T1000 (cell line): ENCODE measurements around the gene GAGE12F.
"Not testable (repeated sequence)": the region's sequence is repeated elsewhere in the genome, so short reads cannot be mapped to it uniquely, and the experiment has no call there.

Source experiments
- DNase-seq: peaks from one replicate; lab custom pipeline; 2025; ENCODE audit warnings: mixed read lengths; lab: John Stamatoyannopoulos, UW

GAGE12F gene, protein sequence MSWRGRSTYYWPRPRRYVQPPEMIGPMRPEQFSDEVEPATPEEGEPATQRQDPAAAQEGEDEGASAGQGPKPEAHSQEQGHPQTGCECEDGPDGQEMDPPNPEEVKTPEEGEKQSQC

GRCh38 chrX:49560542-49560941, at the start of gene GAGE12F:
GAGE12F (plus strand) TSS chrX:49560842; CDS start chrX:49561997, 1,155 bp downstream.
- DNase-seq = not testable (repeated sequence)

DNA sequence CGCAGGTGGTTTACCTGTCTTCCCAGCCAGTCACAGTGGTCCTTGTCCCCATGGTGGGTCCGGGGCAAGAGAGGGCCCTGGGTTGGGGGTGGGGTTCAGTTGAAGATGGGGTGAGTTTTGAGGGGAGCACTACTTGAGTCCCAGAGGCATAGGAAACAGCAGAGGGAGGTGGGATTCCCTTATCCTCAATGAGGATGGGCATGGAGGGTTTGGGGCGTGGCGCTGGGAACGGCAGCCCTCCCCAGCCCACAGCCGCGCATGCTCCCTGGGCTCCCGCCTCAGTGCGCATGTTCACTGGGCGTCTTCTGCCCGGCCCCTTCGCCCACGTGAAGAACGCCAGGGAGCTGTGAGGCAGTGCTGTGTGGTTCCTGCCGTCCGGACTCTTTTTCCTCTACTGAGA, 28.8 kb upstream of the GAGE12F start, which contains the start of gene GAGE12C:
GAGE12C (plus strand) TSS at position 301 of the 400 bp plus-strand sequence. CDS start 1,155 bp downstream, outside the sequence.
- DNase-seq = not testable (repeated sequence)

DNA sequence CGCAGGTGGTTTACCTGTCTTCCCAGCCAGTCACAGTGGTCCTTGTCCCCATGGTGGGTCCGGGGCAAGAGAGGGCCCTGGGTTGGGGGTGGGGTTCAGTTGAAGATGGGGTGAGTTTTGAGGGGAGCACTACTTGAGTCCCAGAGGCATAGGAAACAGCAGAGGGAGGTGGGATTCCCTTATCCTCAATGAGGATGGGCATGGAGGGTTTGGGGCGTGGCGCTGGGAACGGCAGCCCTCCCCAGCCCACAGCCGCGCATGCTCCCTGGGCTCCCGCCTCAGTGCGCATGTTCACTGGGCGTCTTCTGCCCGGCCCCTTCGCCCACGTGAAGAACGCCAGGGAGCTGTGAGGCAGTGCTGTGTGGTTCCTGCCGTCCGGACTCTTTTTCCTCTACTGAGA, 19.2 kb upstream of the GAGE12F start, which contains the start of gene GAGE12D:
GAGE12D (plus strand) TSS at position 301 of the 400 bp plus-strand sequence. CDS start 1,155 bp downstream, outside the sequence.
- not testable (repeated sequence) for DNase-seq

GRCh38 chrX:49550989-49551388, 9.7 kb upstream of the GAGE12F start, which contains the start of gene GAGE12E:
GAGE12E (plus strand) TSS chrX:49551289; CDS start chrX:49552444, 1,155 bp downstream.
- DNase-seq = not testable (repeated sequence)

DNA sequence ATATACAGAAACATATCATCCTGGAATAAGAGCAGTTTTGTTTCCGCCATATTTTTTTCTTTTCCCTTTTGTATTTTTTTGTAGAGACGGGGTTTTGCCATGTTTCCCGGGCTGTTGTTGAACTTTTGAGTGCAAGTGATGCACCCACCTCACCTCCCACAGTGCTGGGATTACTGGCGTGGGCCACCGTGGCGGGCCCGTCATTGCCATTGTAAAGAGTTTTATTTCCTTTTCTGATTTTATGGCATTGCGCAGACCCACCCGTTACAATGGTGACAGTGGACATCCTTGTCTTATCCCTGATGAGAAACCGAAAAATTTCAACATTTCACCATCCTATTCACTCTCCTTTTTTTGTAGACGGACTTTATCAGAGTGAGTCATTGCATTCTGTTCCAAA, 8.1 kb downstream of the GAGE12F start:
- not testable (repeated sequence) for DNase-seq

DNA sequence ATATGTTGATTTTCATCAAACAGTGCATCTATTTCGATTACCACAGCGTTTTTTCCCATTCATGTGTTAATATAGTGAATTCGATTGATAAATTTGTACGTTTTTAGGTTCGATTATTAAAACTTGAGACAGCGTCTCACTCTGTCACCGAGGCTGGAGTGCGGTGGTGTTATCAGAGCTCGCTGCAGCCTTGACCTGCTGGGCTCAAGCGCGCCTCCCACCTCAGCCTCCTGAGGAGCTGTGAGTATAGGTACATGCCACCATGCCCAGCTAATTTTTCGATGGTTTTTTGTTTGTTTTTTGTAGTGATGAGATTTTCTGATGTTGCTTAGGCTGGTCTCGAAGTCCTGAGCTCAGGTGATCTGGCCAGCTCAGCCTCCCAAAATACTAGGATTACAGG, 8.5 kb downstream of the GAGE12F start:
- DNase-seq = not testable (repeated sequence)

DNA sequence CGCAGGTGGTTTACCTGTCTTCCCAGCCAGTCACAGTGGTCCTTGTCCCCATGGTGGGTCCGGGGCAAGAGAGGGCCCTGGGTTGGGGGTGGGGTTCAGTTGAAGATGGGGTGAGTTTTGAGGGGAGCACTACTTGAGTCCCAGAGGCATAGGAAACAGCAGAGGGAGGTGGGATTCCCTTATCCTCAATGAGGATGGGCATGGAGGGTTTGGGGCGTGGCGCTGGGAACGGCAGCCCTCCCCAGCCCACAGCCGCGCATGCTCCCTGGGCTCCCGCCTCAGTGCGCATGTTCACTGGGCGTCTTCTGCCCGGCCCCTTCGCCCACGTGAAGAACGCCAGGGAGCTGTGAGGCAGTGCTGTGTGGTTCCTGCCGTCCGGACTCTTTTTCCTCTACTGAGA, 9.5 kb downstream of the GAGE12F start, which contains the start of gene GAGE12G:
GAGE12G (plus strand) TSS at position 301 of the 400 bp plus-strand sequence. CDS start 1,155 bp downstream, outside the sequence.
- DNase-seq = not testable (repeated sequence)

- not testable (repeated sequence) for DNase-seq
Measured at GRCh38 chrX:49579649-49580048, 19.0 kb downstream of the GAGE12F start, which contains the start of gene GAGE12H. GAGE12H (plus strand) TSS chrX:49579949; CDS start chrX:49581104, 1,155 bp downstream.

GRCh38 chrX:49589196-49589595, 28.6 kb downstream of the GAGE12F start, which contains the start of gene GAGE2A:
GAGE2A (plus strand) TSS chrX:49589496; CDS start chrX:49590651, 1,155 bp downstream.
- not testable (repeated sequence) for DNase-seq

DNA sequence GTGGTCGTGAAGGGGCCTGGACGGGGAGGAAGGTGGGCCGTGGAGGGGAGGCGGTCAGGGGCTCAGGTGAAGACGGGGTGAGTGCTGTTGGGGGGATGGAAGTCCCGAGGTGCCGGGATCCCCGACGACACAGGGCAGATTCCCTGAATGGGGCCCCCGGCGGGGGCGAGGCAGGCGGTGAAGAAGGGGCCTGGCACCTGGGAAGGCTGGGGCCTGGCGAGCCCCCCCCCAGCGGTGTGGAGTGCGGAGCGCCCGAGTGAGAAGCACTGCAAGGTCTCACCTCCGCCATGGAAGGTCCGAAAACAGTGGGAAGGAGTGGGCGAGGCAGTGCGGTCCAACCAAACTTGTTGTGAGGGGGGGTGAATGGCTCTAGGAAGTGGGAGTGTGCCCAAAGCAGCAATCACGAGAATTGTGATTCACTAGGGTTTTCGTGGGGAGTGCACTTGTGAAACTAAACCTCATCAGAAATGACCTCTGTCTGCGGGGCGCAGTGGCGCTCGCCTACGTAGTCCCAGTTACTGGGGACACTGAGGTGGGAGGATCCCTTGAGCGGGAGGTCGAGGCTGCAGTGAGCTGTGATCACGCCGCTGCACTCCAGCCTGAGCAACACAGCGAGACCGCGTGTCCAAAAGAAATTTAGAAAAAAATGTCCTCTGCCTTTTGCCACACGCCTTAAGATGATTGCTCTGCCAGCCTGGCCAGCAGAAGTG, 29.3 kb downstream of the GAGE12F start:
- DNase-seq = not testable (repeated sequence)

DNA sequence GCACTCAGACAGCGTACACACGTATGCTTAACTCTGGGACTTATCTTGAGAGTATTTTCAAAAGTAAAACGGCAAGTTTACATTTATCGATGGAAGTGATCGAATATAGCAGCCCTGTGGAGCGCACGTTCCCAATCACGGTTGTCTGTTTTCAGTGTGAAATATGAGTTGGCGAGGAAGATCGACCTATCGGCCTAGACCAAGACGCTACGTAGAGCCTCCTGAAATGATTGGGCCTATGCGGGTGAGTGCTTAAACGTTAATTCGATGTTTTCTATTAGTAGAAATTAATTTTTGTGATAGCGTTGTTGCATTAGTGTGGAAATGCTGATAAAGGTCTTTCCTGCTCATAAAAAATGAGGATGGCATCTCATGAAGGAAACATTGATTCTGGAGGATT, 29.8 kb downstream of the GAGE12F start:
- not testable (repeated sequence) for DNase-seq

GRCh38 chrX:49598720-49599119, 38.1 kb downstream of the GAGE12F start, which contains the start of gene GAGE1:
GAGE1 (plus strand) TSS chrX:49599020; CDS start chrX:49600175, 1,155 bp downstream.
- DNase-seq = not testable (repeated sequence)

DNA sequence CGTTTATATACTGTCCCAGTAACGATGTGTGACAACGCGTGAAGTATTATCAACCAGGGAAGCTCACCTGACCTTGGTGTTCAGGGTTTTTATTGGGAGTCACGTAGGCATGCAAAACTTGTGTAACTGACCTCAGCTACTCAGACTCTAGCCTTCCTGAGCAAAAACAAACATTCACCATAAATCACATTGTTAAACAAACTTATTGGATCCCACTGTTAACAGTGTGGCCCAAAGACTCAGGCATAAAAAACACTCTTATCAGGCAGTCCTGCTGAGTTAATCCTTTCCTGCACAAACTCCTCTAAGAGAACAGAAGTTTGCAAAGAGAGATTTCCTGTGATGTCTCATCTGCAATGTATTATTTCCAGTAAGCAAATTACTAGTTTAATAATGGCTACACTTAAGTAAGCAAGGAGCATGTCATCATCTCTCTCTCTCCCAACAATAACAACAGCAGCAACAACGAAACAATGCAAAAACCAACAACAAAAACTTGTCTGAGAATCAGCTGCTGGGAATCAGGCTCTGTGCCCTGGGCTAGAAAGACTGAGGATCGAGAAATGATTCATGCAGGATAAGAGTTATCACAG, 50.2 kb downstream of the GAGE12F start:
- DNase-seq = no peak
